ENCODE results near the gene ITK.

DNA sequence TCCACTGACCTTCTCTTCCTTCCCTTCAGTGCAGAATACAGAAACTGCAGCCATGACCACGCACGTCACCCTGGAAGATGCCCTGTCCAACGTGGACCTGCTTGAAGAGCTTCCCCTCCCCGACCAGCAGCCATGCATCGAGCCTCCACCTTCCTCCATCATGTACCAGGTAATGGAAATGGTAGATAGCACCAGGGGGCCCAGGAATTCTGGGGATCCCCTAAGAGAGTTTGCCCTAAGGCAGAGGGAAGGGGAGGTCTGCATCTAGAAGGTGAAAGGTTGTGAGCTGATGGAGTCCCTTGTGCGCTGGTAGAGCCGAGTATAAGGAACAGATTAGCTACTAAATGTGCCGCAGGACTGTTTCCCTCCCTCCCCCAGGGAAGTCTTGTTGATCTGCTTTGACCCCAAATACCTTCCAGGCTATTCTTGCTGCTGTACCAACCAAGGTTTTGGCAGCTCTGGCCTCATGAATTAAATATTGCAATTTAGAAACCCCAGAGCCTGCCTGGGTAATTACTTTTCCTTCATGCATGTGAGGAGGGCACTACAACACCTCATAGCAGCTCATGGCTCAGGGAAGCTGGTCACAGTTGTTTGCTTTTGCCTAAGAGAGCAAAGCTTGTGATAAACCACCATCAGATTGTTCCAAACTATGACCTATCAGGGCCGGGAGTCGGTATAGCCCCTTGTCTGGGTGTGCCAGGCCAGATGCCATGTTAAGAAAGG, 104.8 kb downstream of the ITK start:
- TF ChIP-seq, protein P1, sequence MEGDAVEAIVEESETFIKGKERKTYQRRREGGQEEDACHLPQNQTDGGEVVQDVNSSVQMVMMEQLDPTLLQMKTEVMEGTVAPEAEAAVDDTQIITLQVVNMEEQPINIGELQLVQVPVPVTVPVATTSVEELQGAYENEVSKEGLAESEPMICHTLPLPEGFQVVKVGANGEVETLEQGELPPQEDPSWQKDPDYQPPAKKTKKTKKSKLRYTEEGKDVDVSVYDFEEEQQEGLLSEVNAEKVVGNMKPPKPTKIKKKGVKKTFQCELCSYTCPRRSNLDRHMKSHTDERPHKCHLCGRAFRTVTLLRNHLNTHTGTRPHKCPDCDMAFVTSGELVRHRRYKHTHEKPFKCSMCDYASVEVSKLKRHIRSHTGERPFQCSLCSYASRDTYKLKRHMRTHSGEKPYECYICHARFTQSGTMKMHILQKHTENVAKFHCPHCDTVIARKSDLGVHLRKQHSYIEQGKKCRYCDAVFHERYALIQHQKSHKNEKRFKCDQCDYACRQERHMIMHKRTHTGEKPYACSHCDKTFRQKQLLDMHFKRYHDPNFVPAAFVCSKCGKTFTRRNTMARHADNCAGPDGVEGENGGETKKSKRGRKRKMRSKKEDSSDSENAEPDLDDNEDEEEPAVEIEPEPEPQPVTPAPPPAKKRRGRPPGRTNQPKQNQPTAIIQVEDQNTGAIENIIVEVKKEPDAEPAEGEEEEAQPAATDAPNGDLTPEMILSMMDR (IDR thresholded peaks at IDR 0.05) = no peak
- no peak for TF ChIP-seq POLR2A (IDR thresholded peaks at IDR 0.05)
